Activated T-cell treated with anti-CD3 and anti-CD28 coated beads for 48 hours (primary cell): ENCODE results near the gene KCNC1.

ENCODE experiments used
- DNase-seq: peaks from one replicate; pipeline ENCODE4 v3.0.0-alpha.2; 2020; ENCODE audit warnings: low read depth

KCNC1 gene

GRCh38 chr11:17827006-17827405 lies 92.4 kb downstream of the KCNC1 start:
- DNase-seq = no peak

- DNase-seq = no peak
Measured at GRCh38 chr11:17828311-17828751, 93.8 kb downstream of the KCNC1 start.

- no peak for DNase-seq
Measured at GRCh38 chr11:17831228-17831627, 96.6 kb downstream of the KCNC1 start.

GRCh38 chr11:17831883-17832282 lies 97.3 kb downstream of the KCNC1 start:
- DNase-seq = no peak
